ENCODE data around the gene ANO3.

- TF ChIP-seq EZH2phosphoT487 (conservative IDR thresholded peaks at IDR 0.05; ENCODE audit: low read length), result no peak
- TF ChIP-seq, protein P1, sequence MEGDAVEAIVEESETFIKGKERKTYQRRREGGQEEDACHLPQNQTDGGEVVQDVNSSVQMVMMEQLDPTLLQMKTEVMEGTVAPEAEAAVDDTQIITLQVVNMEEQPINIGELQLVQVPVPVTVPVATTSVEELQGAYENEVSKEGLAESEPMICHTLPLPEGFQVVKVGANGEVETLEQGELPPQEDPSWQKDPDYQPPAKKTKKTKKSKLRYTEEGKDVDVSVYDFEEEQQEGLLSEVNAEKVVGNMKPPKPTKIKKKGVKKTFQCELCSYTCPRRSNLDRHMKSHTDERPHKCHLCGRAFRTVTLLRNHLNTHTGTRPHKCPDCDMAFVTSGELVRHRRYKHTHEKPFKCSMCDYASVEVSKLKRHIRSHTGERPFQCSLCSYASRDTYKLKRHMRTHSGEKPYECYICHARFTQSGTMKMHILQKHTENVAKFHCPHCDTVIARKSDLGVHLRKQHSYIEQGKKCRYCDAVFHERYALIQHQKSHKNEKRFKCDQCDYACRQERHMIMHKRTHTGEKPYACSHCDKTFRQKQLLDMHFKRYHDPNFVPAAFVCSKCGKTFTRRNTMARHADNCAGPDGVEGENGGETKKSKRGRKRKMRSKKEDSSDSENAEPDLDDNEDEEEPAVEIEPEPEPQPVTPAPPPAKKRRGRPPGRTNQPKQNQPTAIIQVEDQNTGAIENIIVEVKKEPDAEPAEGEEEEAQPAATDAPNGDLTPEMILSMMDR (IDR thresholded peaks at IDR 0.05; ENCODE audit: insufficient read depth, low read length, poor library complexity, severe bottlenecking), result no peak
These were observed 146.8 kb downstream of the ANO3 start for GRCh38 chr11:26478710-26479109.
